ENCODE data around the gene ATOX1.
"Not testable (repeated sequence)": the region's sequence is repeated elsewhere in the genome, so short reads cannot be mapped to it uniquely, and the experiment has no call there.

The ATOX1 gene

GRCh38 chr5:151733358-151734063 lies 24.9 kb downstream of the ATOX1 start:
- DNase-seq (ENCODE audit: low read depth, low spot score) = no peak

GRCh38 chr5:151730381-151730780 lies 28.1 kb downstream of the ATOX1 start:
- no peak for DNase-seq (ENCODE audit: low read depth, low spot score)

DNA sequence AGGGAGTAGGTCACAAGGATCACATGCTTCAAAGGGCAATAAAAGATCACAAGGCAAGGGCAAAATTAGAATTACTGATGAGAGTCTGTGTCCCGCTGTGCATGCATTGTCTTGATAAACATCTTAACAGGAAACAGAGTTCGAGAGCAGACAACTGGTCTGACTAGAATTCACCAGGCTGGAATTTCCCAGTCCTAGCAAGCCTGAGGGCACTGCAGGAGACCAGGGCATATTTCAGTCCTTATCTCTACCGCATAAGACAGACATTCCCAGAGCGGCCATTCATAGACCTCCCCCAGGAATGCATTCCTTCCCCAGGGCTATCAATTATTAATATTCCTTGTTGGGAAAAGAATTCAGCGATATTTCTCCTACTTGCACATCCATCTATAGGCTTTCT lies 28.8 kb downstream of the ATOX1 start:
- DNase-seq (ENCODE audit: low read depth, low spot score) = not testable (repeated sequence)

- DNase-seq (ENCODE audit: low read depth, low spot score) = no peak
These were observed 34.1 kb downstream of the ATOX1 start for GRCh38 chr5:151724360-151724759.

- no peak for DNase-seq (ENCODE audit: low read depth, low spot score)
These were observed 35.9 kb downstream of the ATOX1 start for GRCh38 chr5:151722546-151722945.

GRCh38 chr5:151721812-151722391 lies 36.5 kb downstream of the ATOX1 start:
- no peak for DNase-seq (ENCODE audit: low read depth, low spot score)

DNA sequence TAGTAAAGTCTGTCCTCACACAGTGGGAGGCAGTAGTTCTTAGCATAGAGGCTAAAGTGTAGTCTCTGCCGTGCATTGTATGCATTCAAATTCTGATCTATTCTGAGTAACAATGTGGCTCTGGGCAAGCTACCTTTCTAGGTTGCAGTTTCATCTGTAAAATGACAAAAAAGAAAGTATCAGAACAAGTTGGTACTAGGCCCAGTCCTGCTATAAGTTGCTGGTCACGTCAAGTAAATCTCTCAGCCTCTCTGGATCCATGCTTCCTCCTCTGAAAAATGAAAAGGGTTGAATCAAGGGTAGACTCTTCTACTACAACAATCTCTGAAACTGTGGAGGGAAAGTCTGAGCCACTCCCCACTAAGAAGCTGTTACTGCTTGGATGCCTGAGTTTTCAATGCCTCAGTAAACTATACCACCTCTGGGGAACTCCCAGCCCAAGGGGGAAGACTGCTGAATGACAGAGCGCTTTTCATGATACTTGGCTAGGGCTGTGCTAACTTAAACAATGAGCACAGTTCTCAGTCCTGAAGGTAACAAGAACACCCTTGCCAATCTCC lies 37.3 kb downstream of the ATOX1 start:
- no peak for DNase-seq (ENCODE audit: low read depth, low spot score)

DNA sequence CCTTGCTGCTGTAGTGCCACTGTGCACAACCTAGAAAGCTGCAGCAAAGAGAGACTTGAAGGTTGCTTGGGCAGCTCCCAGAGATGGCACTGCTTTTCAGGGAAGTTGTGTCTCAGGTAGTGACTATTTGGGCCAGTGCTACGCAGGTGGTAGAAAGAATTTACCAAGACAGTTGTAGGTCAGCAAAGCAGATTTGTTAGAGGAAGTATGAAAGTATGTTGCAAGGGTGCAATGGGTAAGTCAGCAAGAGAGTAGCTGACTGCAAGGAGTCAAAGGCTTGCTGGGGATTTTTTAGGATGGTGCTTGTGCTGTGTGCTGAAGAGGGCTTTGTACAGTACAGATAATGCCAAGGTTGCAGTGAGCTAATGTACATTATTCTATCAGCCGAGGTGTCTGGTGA lies 38.2 kb downstream of the ATOX1 start:
- no peak for DNase-seq (ENCODE audit: low read depth, low spot score)

- DNase-seq (ENCODE audit: low read depth, low spot score) = no peak
These were observed 39.0 kb downstream of the ATOX1 start for GRCh38 chr5:151719228-151720000.

- no peak for DNase-seq (ENCODE audit: low read depth, low spot score)
These were observed 39.8 kb downstream of the ATOX1 start for GRCh38 chr5:151718646-151719045.

DNA sequence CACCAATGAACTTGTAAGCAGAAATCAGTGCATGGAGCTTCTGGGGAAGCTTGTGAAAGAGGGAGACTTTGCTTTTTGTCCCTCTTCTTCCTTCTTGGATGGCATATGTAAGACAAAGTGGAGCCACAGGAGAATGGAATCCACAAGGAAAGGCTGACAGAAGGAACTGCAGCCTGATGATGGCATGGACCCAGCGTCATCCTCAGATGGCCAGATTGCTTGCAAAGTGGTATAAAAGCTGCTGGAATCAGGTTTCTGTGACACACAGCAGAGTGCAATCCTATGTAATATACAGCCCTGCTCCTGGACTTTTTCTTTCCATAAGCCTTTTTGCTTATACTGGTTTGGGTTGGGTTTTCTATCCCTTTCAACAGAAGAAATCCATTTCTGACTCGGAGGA lies 40.3 kb downstream of the ATOX1 start:
- DNase-seq (ENCODE audit: low read depth, low spot score) = no peak

DNA sequence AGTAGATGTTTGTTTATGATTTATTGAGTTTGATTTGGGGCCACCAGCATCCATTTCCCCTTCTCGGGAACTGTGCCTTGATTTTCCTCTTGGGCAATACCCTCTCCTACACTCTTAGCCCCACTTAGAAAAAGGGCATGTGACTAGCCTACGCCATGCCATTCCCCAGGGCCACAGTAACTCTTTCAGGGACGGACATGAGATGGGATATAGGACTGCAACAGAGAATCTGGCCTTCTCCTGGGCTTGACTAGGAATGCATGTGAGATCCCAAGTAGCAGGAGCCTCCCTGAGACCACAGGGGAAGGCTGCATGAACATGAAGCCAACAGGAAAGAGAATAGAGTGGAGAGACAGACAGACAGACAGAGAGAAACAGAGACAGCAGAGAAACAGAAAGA lies 41.0 kb downstream of the ATOX1 start:
- no peak for DNase-seq (ENCODE audit: low read depth, low spot score)

DNA sequence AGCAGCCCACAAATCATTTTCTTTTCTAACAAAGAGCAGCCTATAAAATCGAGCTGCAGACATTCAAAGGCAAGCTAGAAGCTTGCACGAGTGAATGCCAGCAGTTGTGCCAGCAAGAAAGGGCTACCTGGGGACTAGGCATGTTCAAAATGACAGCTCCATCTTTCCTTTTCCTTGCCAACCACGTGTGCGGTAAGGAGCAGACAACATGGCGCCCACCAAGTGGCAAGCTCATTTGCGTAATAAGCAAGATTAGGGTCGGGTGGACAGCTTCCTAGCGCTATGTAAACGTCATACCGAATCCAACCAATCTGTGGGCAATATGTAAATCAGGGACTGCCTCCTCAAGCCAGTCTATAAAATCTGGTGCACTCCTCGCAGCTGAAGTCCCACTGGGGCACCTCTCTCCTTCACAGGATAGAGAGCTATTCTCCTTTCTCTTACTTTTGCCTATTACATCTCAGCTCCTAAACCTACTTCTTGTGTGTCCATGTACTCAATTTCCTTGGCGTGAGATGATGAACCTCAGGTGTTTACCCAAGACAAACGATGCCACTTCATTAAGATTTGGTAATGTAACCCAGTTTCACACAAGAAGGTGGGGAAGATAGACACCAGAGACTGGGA lies 49.2 kb downstream of the ATOX1 start:
- DNase-seq (ENCODE audit: low read depth, low spot score) = no peak

GRCh38 chr5:151708126-151708525 lies 50.3 kb downstream of the ATOX1 start:
- no peak for DNase-seq (ENCODE audit: low read depth, low spot score)

DNA sequence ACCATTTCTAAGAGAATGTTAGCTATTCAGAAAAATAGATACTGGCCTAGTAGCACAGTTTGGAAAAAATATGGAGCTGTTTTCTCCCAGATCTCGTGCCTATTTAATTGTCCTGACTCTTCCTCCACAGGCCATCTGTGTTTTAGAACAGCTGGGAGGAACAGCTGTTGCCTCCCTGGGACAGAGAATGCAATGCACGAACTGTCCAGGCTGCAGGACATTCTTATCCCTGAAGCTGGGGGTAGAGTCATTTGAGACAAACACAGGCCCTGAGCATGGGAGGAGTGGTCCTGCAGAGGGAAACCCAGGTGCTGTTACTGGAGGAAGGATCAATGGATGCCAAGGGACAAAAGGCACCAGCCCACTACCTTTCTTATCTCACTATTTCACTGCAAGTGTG lies 50.9 kb downstream of the ATOX1 start:
- DNase-seq (ENCODE audit: low read depth, low spot score) = no peak

DNA sequence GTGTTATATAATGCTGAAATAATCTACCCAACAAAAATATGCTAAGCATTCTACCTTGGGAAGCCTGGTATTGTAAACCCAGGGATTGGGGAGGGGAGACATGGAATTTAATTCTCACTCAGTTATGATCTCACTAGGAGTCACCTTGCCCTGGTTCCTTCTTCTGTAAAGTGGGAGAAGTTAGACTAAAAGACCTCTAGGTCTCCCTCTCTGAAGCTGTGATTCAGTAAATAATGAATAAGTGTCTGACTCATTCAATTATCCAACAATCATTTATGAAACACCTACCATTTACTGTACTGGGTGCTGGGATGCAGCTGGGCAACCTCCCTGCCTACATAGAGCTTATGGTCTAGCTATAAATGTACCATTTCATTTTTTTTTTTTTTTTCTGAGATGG lies 51.5 kb downstream of the ATOX1 start:
- no peak for DNase-seq (ENCODE audit: low read depth, low spot score)

DNA sequence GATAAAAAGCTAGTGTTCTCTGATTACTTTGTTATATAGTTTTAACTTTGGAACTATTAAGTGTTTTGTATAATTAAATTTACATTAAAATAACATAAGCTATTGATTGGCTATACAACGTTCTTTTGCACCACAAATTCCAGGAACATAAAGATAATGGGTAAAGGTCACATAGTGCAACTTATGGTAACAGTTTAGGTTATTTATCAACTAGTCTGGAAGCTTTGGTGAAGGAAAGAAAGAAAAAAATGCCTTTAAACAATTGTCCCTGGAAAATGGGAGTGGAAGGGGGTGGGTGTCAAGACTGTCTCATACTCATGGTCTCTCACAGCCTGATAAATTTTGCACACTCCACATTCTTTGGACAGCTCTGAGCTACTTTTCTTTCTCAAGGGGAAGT lies 54.7 kb downstream of the ATOX1 start:
- no peak for DNase-seq (ENCODE audit: low read depth, low spot score)

- no peak for DNase-seq (ENCODE audit: low read depth, low spot score)
These were observed 55.2 kb downstream of the ATOX1 start for GRCh38 chr5:151703227-151703626.

GRCh38 chr5:151700820-151701219 lies 57.6 kb downstream of the ATOX1 start:
- no peak for DNase-seq (ENCODE audit: low read depth, low spot score)

- no peak for DNase-seq (ENCODE audit: low read depth, low spot score)
These were observed 58.1 kb downstream of the ATOX1 start for GRCh38 chr5:151700296-151700695.

- peak; percentile 77 for DNase-seq (ENCODE audit: low read depth, low spot score)
These were observed 59.1 kb downstream of the ATOX1 start for GRCh38 chr5:151699071-151699901.
